Measurements from ENCODE around the gene NFIX.

DNA sequence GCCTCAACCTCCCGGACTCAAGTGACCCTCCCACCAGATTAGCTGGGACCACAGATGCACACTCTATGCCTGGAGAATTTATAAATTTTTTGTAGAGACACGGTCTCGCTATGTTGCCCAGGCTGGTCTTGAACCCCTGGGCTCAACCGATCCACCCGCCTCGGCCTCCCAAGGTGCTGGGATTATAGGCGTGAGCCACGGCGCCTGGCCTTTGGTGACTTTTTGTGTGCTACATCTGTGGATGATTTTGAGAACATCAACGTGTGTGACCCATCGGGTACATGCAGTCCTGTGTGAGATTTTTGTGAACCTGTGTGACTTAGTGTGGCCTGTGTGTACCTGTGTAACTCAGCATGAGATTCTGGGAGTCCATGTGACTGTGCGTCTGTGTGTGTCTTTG lies 8.5 kb upstream of the NFIX start:
- TF ChIP-seq POLR2AphosphoS5 (IDR thresholded peaks at IDR 0.05), result no peak
- TF ChIP-seq, protein P1, sequence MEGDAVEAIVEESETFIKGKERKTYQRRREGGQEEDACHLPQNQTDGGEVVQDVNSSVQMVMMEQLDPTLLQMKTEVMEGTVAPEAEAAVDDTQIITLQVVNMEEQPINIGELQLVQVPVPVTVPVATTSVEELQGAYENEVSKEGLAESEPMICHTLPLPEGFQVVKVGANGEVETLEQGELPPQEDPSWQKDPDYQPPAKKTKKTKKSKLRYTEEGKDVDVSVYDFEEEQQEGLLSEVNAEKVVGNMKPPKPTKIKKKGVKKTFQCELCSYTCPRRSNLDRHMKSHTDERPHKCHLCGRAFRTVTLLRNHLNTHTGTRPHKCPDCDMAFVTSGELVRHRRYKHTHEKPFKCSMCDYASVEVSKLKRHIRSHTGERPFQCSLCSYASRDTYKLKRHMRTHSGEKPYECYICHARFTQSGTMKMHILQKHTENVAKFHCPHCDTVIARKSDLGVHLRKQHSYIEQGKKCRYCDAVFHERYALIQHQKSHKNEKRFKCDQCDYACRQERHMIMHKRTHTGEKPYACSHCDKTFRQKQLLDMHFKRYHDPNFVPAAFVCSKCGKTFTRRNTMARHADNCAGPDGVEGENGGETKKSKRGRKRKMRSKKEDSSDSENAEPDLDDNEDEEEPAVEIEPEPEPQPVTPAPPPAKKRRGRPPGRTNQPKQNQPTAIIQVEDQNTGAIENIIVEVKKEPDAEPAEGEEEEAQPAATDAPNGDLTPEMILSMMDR (IDR thresholded peaks at IDR 0.05), result no peak
- no peak for TF ChIP-seq POLR2A (IDR thresholded peaks at IDR 0.05; ENCODE audit: low read depth)
- TF ChIP-seq EP300 (IDR thresholded peaks at IDR 0.05), result no peak
